H1 (cell line): ENCODE measurements around the gene MICALL1. TPM values are rescaled to one million over a fixed set of nuclear protein-coding genes. Genes with fewer than 3 reads are reported as not detected.

Experiments used
- CTCF ChIA-PET: fragments of 300-600 bp; sonication (Branson Sonifier 250); formaldehyde crosslinking; loops from one replicate; lab custom pipeline; 2021; ENCODE audit not compliant: partially characterized antibody; lab: Charles Lee
- POLR2A ChIA-PET: fragments of 300-600 bp; sonication (Branson Sonifier 250); formaldehyde crosslinking; loops from one replicate; lab custom pipeline; 2021; ENCODE audit warnings: inconsistent platforms; ENCODE audit not compliant: partially characterized antibody; lab: Charles Lee
- DNase-seq, 2 experiments: peaks; one replicate each; pipeline versions ENCODE4 v3.0.0 to v3.0.0-alpha.2; 2010 to 2022; ENCODE audit warnings: low spot score in 2 of 2, low read depth in 1 of 2, mixed read lengths in 1 of 2
- FAIRE-seq: peaks from 2 replicates; lab custom pipeline; 2011; peaks lifted over from hg19 to GRCh38; lab: Jason Lieb, UNC
- H2AFZ ChIP-seq: 2 replicates; pipeline ENCODE4 v1.8.1; 2012; ENCODE audit warnings: low read length, inconsistent platforms
- H2AK5ac ChIP-seq: 2 replicates; pipeline ENCODE4 v1.6.1; 2013; ENCODE audit warnings: low read depth, low read length
- H2BK120ac ChIP-seq: replicated peaks from 2 replicates; pipeline ENCODE3; 2013; ENCODE audit warnings: low read depth, low read length, inconsistent platforms
- H2BK12ac ChIP-seq: 2 replicates; pipeline ENCODE4 v1.6.1; 2013; ENCODE audit warnings: low read depth, low read length
- H2BK15ac ChIP-seq: 2 replicates; pipeline ENCODE4 v1.6.1; 2013; ENCODE audit warnings: low read length
- H2BK20ac ChIP-seq: 2 replicates; pipeline ENCODE4 v1.6.1; 2013; ENCODE audit warnings: low read length
- H2BK5ac ChIP-seq: 2 replicates; pipeline ENCODE4 v1.6.1; 2013; ENCODE audit warnings: low read depth, low read length
- H3K14ac ChIP-seq: 2 replicates; pipeline ENCODE4 v1.6.1; 2013; ENCODE audit warnings: inconsistent platforms; ENCODE audit not compliant: insufficient read length
- H3K18ac ChIP-seq: 2 replicates; pipeline ENCODE4 v1.6.1; 2013; ENCODE audit warnings: low read length; ENCODE audit errors: extremely low read depth
- H3K23ac ChIP-seq: 2 replicates; pipeline ENCODE4 v1.6.1; 2013; ENCODE audit warnings: inconsistent platforms; ENCODE audit not compliant: insufficient read length
- H3K23me2 ChIP-seq: 2 replicates; pipeline ENCODE4 v1.6.1; 2013; ENCODE audit warnings: low read depth, low read length
- H3K27ac ChIP-seq: 2 replicates; pipeline ENCODE4 v1.6.1; 2011; ENCODE audit warnings: low read depth, low read length, inconsistent platforms
- H3K27me3 ChIP-seq, 4 experiments: replicated peaks in 1 of 4; 1 replicate in 1 of 4; 2 replicates in 3 of 4; pipeline versions ENCODE4 v1.6.1 to v1.8.1; 2011 to 2013; ENCODE audit warnings: low read length in 3 of 4, mild to moderate bottlenecking in 3 of 4, inconsistent platforms in 2 of 4, mixed read lengths in 2 of 4, moderate library complexity in 1 of 4; ENCODE audit not compliant: control insufficient read depth in 3 of 4, insufficient read depth in 3 of 4; ENCODE audit errors: extremely low read depth in 1 of 4
- H3K36me3 ChIP-seq, 4 experiments: 2 replicates each; pipeline versions ENCODE4 v1.6.1 to v1.8.1; 2011 to 2013; ENCODE audit warnings: mild to moderate bottlenecking in 4 of 4, low read length in 3 of 4, moderate library complexity in 2 of 4, control low read depth in 1 of 4, inconsistent platforms in 1 of 4; ENCODE audit not compliant: insufficient read depth in 4 of 4, control insufficient read depth in 2 of 4
- H3K4ac ChIP-seq: replicated peaks from 2 replicates; pipeline ENCODE3; 2013; ENCODE audit warnings: low read length, low read depth, mixed read lengths, inconsistent platforms; ENCODE audit not compliant: insufficient read length
- H3K4me1 ChIP-seq, 4 experiments: replicated peaks in 1 of 4; 1 replicate in 1 of 4; 2 replicates in 3 of 4; pipeline versions ENCODE4 v1.6.1 to v1.8.1; 2011 to 2013; ENCODE audit warnings: low read length in 3 of 4, inconsistent platforms in 2 of 4, mixed read lengths in 1 of 4; ENCODE audit not compliant: insufficient read depth in 4 of 4, control insufficient read depth in 3 of 4
- H3K4me2 ChIP-seq, 2 experiments: 2 replicates each; pipeline versions ENCODE4 v1.6.1 to v1.8.1; 2011 to 2013; ENCODE audit warnings: low read depth in 2 of 2, low read length in 2 of 2, control low read depth in 1 of 2, inconsistent platforms in 1 of 2, mild to moderate bottlenecking in 1 of 2; ENCODE audit not compliant: insufficient read depth in 1 of 2
- H3K4me3 ChIP-seq, 4 experiments: fragments of 200-600, 300-600 bp in 1 of 4; sonication (generic), shearing (Covaris generic), sonication (Bioruptor Twin) in 1 of 4; 2 replicates each; pipeline versions ENCODE4 v1.5.1 to v1.8.1; 2011 to 2016; ENCODE audit warnings: low read length in 4 of 4, low read depth in 3 of 4, control low read depth in 2 of 4, inconsistent platforms in 2 of 4, mild to moderate bottlenecking in 2 of 4, mixed read lengths in 1 of 4, moderate library complexity in 1 of 4; ENCODE audit not compliant: insufficient read depth in 2 of 4; ENCODE audit errors: extremely low read depth in 1 of 4
- H3K56ac ChIP-seq: replicated peaks from 2 replicates; pipeline ENCODE3; 2013; ENCODE audit warnings: low read depth, mild to moderate bottlenecking, mixed read lengths, low read length, inconsistent platforms; ENCODE audit not compliant: insufficient read length
- H3K79me1 ChIP-seq: 2 replicates; pipeline ENCODE4 v1.6.1; 2013; ENCODE audit warnings: low read depth, low read length, control low read depth
- H3K79me2 ChIP-seq, 2 experiments: 2 replicates each; pipeline versions ENCODE4 v1.6.1 to v1.8.1; 2012 to 2013; ENCODE audit warnings: low read length in 2 of 2, mild to moderate bottlenecking in 2 of 2, inconsistent platforms in 1 of 2; ENCODE audit not compliant: insufficient read depth in 2 of 2, control insufficient read depth in 1 of 2
- H3K9ac ChIP-seq, 4 experiments: replicated peaks in 1 of 4; 1 replicate in 1 of 4; 2 replicates in 3 of 4; pipeline versions ENCODE4 v1.6.1 to v1.8.1; 2011 to 2013; ENCODE audit warnings: low read depth in 3 of 4, low read length in 3 of 4, control low read depth in 2 of 4, mild to moderate bottlenecking in 2 of 4, moderate library complexity in 2 of 4, inconsistent platforms in 1 of 4; ENCODE audit errors: extremely low read depth in 1 of 4
- H3K9me3 ChIP-seq, 2 experiments: 2 replicates each; pipeline versions ENCODE4 v1.6.1 to v1.8.1; 2012 to 2013; ENCODE audit warnings: mild to moderate bottlenecking in 2 of 2, moderate library complexity in 2 of 2, control low read depth in 1 of 2, inconsistent platforms in 1 of 2, low read depth in 1 of 2, low read length in 1 of 2, mixed read lengths in 1 of 2; ENCODE audit not compliant: insufficient read depth in 2 of 2
- H4K20me1 ChIP-seq, 2 experiments: replicated peaks in 1 of 2; 2 replicates each; pipeline versions ENCODE3 to v1.8.1; 2011 to 2013; ENCODE audit warnings: inconsistent platforms in 2 of 2, low read length in 2 of 2, mild to moderate bottlenecking in 1 of 2; ENCODE audit not compliant: insufficient read depth in 2 of 2, control insufficient read depth in 1 of 2
- H4K5ac ChIP-seq: 2 replicates; pipeline ENCODE4 v1.6.1; 2013; ENCODE audit warnings: low read length, low read depth, mixed read lengths, inconsistent platforms; ENCODE audit not compliant: insufficient read length
- H4K8ac ChIP-seq: 2 replicates; pipeline ENCODE4 v1.8.0; 2013; ENCODE audit warnings: mild to moderate bottlenecking, moderate library complexity, low read length, inconsistent platforms; ENCODE audit not compliant: insufficient read depth; ENCODE audit errors: extremely low read depth
- H4K91ac ChIP-seq: replicated peaks from 2 replicates; pipeline ENCODE3; 2013; ENCODE audit warnings: low read length, mixed read lengths, inconsistent platforms; ENCODE audit not compliant: insufficient read length
- WGBS, 2 experiments: shearing (Covaris generic) in 1 of 2; methylation state at CpG; one replicate each; pipeline versions ENCODE4 v1.1.6 to v1.1.7; 2013 to 2015; ENCODE audit warnings: low lambda C conversion rate in 2 of 2, mixed read lengths in 2 of 2, inconsistent platforms in 1 of 2, low coverage in 1 of 2, missing lambda C conversion rate in 1 of 2; ENCODE audit not compliant: insufficient replicate concordance in 2 of 2, insufficient coverage in 1 of 2, insufficient read length in 1 of 2; ENCODE audit errors: extremely low coverage in 1 of 2, missing lambda C conversion rate in 1 of 2; 5-methylcytosine and 5-hydroxymethylcytosine counted together
- polyA plus RNA-seq, 7 experiments: library from polyadenylated mRNA; depleted of rRNA in 3 of 7; stranded (reverse) in 5 of 7; unstranded in 2 of 7; fragments of >200 nt in 5 of 7; fragments of 200-250 nt in 2 of 7; gene quantifications; 1 replicate in 5 of 7; 2 replicates in 1 of 7; 4 replicates in 1 of 7; pipeline versions ENCODE4 v1.2.1 to v1.2.3, GENCODE V29; 2011 to 2013; ENCODE audit warnings: missing spikeins in 2 of 7, mixed read lengths in 2 of 7
- total RNA-seq: library from RNA; stranded (reverse); fragmentation: NEBNext Ultra II Directional; extraction: Animal tissue kit (Norgen Biotek cat#: 25700); gene quantifications from 2 replicates; pipeline ENCODE4 v1.2.1, GENCODE V29; 2021

MICALL1 gene
- total and polyA plus RNA-seq, 2 of the 8 experiments (the other 6 are each of a cell fraction or from before 2014, with no cell fraction given), result 17.7 to 32.1 TPM

- Histone ChIP-seq H3K27ac (no peak overlapping the region), H2BK5ac (no peak overlapping the region), H3K18ac (no peak overlapping the region; the same call in 1 of the 2 replicates), H4K5ac (no peak overlapping the region), H3K79me2 (no peaks in the 10 kb centered on the region), H3K4me3 (no peak overlapping the region), H2BK120ac (no peak overlapping the region), H3K56ac (no peak overlapping the region), H3K4me2 (no peak overlapping the region), H3K14ac (no peak overlapping the region), H2AFZ (no peak overlapping the region), H3K79me1 (no peaks in the 10 kb centered on the region), H2BK20ac (no peak overlapping the region), H3K4ac (no peak overlapping the region), H3K27me3 (peaks cover 0 to 3% (median 0%) of the 10 kb centered on the region in 4 experiments; a peak in 3 of 7 replicates), H3K23me2 (no peaks in the 10 kb centered on the region), H2BK12ac (no peak overlapping the region), H2AK5ac (no peak overlapping the region), H3K36me3 (no peaks in the 10 kb centered on the region; a peak in 1 of 8 replicates), H3K9me3 (no peaks in the 10 kb centered on the region), H3K23ac (no peak overlapping the region), H2BK15ac (no peak overlapping the region), H4K20me1 (no peaks in the 10 kb centered on the region), H3K9ac (no peak overlapping the region), H3K4me1 (peaks cover 0 to 6% (median 0%) of the 10 kb centered on the region in 4 experiments; a peak in 3 of 7 replicates), H4K91ac (no peak overlapping the region), H4K8ac (no peak overlapping the region; the same call in none of the 2 replicates)
- DNase-seq (no peak), FAIRE-seq (no peak)
- POLR2A ChIA-PET, result no interaction called here
- WGBS, 2 experiments, result 87% methylated on average over 5 of the region's 5 CpGs; no CpG with 5 or more reads in 1 of the 2 experiments
- CTCF ChIA-PET, result interaction anchor here (0.6 to 3.5 kb wide), 5 partner anchors 25 to 255 kb away, joined by 3 to 17 read pairs (median 4); no protein-coding TSS in a partner anchor
These were observed 84.2 kb downstream of the MICALL1 start for GRCh38 chr22:37990301-37990700.
